Measurements from ENCODE around the gene TBX3. TPM values are rescaled to one million over a fixed set of nuclear protein-coding genes. Genes with fewer than 3 reads are reported as not detected.

Gene TBX3
- total RNA-seq, 1 donor from 2014 or later: 0.96 TPM

- no peak for DNase-seq (ENCODE audit: low read depth, low spot score)
- Mint-ChIP-seq H3K4me3 (no peak overlapping the region), H3K9me3 (no peaks in the 10 kb centered on the region), H3K4me1 (peaks cover 31% of the 10 kb centered on the region), H3K27me3 (ENCODE audit: low read depth) (peaks cover 98% of the 10 kb centered on the region), H3K36me3 (ENCODE audit: low read depth) (peaks cover 3% of the 10 kb centered on the region), H3K27ac (ENCODE audit: unreplicated experiment) (no peak overlapping the region)
- no peak for TF ChIP-seq CTCF (conservative IDR thresholded peaks at IDR 0.05)
Observed at GRCh38 chr12:114668886-114669288, 15.1 kb downstream of the TBX3 start.

GRCh38 chr12:114668151-114668885 is 15.7 kb downstream of the TBX3 start:
- Mint-ChIP-seq H3K27me3 (ENCODE audit: low read depth) (peaks cover 98% of the 10 kb centered on the region), H3K36me3 (ENCODE audit: low read depth) (no peaks in the 10 kb centered on the region)

GRCh38 chr12:114667669-114668150 is 16.3 kb downstream of the TBX3 start:
- Mint-ChIP-seq H3K36me3 (ENCODE audit: low read depth) (no peaks in the 10 kb centered on the region), H3K27me3 (ENCODE audit: low read depth) (peaks cover 98% of the 10 kb centered on the region), H3K4me1 (peaks cover 26% of the 10 kb centered on the region), H3K4me3 (peak overlapping the region; percentile 79), H3K27ac (ENCODE audit: unreplicated experiment) (no peak overlapping the region), H3K9me3 (no peaks in the 10 kb centered on the region)
- TF ChIP-seq CTCF (conservative IDR thresholded peaks at IDR 0.05): no peak
- DNase-seq (ENCODE audit: low read depth, low spot score): no peak

More at GRCh38 chr12:114668151-114668885, 15.7 kb downstream of the TBX3 start:
- DNase-seq (ENCODE audit: low read depth, low spot score): peak; percentile 55
- Mint-ChIP-seq H3K27ac (ENCODE audit: unreplicated experiment) (no peak overlapping the region), H3K4me3 (peak overlapping the region; percentile 79), H3K4me1 (peaks cover 26% of the 10 kb centered on the region), H3K9me3 (no peaks in the 10 kb centered on the region)
- peak; percentile 67 for TF ChIP-seq CTCF (conservative IDR thresholded peaks at IDR 0.05)

GRCh38 chr12:114666746-114667668 is 17.0 kb downstream of the TBX3 start:
- no peaks in the 10 kb centered on the region for H3K9me3 Mint-ChIP-seq
- TF ChIP-seq CTCF (conservative IDR thresholded peaks at IDR 0.05): no peak
- no peaks in the 10 kb centered on the region for H3K36me3 Mint-ChIP-seq (ENCODE audit: low read depth)
- peaks cover 26% of the 10 kb centered on the region for H3K4me1 Mint-ChIP-seq
- DNase-seq (ENCODE audit: low read depth, low spot score): no peak
- peaks cover 96% of the 10 kb centered on the region for H3K27me3 Mint-ChIP-seq (ENCODE audit: low read depth)
- no peak overlapping the region for H3K27ac Mint-ChIP-seq (ENCODE audit: unreplicated experiment)
- H3K4me3 Mint-ChIP-seq: peak overlapping the region; percentile 79

GRCh38 chr12:114665411-114666260 is 18.3 kb downstream of the TBX3 start:
- DNase-seq (ENCODE audit: low read depth, low spot score): no peak
- peak overlapping the region; percentile 44 for H3K4me3 Mint-ChIP-seq
- H3K4me1 Mint-ChIP-seq: peaks cover 26% of the 10 kb centered on the region
- TF ChIP-seq CTCF (conservative IDR thresholded peaks at IDR 0.05): no peak
- no peaks in the 10 kb centered on the region for H3K36me3 Mint-ChIP-seq (ENCODE audit: low read depth)
- H3K27me3 Mint-ChIP-seq (ENCODE audit: low read depth): peaks cover 95% of the 10 kb centered on the region
- no peak overlapping the region for H3K27ac Mint-ChIP-seq (ENCODE audit: unreplicated experiment)
- no peaks in the 10 kb centered on the region for H3K9me3 Mint-ChIP-seq
